Measurements from ENCODE around the gene SCGB1A1. TPM values are rescaled to one million over a fixed set of nuclear protein-coding genes. Genes with fewer than 3 reads are reported as not detected.

The SCGB1A1 gene, protein sequence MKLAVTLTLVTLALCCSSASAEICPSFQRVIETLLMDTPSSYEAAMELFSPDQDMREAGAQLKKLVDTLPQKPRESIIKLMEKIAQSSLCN
- not detected in 3 replicates for total RNA-seq

DNA sequence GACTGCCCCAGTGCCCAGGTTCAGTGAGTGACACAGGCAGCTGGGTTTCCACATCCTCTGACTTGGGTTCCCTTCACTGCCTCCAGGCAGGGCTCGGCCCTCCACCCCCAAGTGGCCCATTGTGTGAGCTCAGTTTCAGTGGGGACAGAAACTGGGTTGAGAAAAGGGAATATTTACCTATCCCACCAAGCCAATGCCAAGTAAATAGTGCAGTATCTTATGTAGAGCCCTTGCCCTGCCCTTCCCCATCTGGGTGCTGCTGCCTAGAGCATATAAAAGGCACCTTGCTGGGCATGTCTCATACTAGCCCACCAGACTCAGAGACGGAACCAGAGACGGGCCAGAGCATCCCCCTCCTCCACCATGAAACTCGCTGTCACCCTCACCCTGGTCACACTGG lies at the start of gene SCGB1A1:
SCGB1A1 (plus strand) TSS at position 301 of the 400 bp plus-strand sequence; CDS start at position 364, 63 bp downstream.
- peak within 1 kb of the TSS; percentile 90 for H3K27ac Mint-ChIP-seq

DNA sequence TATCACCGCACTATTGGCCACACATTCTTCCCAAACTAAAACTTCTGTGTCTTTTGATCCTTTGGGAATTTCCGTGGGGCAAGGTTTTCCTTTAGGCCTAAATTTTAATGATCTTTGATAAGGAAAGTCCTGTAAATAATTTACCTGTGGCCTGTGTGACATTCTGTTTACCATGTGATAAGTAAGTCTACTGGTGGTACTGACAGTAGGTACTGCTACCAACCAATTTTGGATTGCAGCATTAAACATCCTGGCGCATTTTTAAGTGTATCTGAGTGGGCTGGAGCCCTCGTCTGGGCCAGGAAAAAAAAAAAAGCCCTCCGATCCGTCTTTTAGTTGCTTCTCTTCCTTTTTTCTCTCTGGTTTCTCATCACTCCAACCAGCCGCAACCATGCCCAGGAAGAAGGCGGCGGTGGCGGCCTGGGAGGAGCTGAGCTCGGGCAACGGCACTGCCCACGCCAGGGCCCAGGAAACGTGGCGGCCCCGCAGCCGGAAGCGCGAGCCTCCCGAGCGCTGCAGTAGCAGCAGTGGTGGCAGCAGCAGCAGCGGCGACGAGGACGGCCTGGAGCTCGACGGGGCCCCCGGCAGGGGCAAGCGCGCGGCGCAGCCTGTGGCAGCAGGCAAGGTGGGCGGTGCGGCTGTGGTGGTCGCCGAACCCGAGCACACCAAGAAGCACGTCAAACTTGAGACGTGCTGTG lies 47.9 kb upstream of the SCGB1A1 start:
- Mint-ChIP-seq H3K36me3 (peaks cover 5% of the 10 kb centered on the region), H3K4me1 (no peaks in the 10 kb centered on the region), H3K9me3 (peaks cover 17% of the 10 kb centered on the region), H3K27ac (no peak overlapping the region), H3K27me3 (ENCODE audit: low read depth) (no peaks in the 10 kb centered on the region), H3K4me3 (no peak overlapping the region)
- no peak for DNase-seq (ENCODE audit: low spot score in 2 of 2, unreplicated experiment in 2 of 2)
- TF ChIP-seq, protein P1, sequence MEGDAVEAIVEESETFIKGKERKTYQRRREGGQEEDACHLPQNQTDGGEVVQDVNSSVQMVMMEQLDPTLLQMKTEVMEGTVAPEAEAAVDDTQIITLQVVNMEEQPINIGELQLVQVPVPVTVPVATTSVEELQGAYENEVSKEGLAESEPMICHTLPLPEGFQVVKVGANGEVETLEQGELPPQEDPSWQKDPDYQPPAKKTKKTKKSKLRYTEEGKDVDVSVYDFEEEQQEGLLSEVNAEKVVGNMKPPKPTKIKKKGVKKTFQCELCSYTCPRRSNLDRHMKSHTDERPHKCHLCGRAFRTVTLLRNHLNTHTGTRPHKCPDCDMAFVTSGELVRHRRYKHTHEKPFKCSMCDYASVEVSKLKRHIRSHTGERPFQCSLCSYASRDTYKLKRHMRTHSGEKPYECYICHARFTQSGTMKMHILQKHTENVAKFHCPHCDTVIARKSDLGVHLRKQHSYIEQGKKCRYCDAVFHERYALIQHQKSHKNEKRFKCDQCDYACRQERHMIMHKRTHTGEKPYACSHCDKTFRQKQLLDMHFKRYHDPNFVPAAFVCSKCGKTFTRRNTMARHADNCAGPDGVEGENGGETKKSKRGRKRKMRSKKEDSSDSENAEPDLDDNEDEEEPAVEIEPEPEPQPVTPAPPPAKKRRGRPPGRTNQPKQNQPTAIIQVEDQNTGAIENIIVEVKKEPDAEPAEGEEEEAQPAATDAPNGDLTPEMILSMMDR (IDR thresholded peaks at IDR 0.05; ENCODE audit: unreplicated experiment), result no peak

More for the DNA sequence above, at the start of gene SCGB1A1:
- peaks cover 40% of the 10 kb centered on the region for H3K4me1 Mint-ChIP-seq
- DNase-seq (ENCODE audit: low spot score in 2 of 2, unreplicated experiment in 2 of 2), result no peak
- no peaks in the 10 kb centered on the region for H3K27me3 Mint-ChIP-seq (ENCODE audit: low read depth)
- no peaks in the 10 kb centered on the region for H3K36me3 Mint-ChIP-seq
- TF ChIP-seq, protein P1 (IDR thresholded peaks at IDR 0.05; ENCODE audit: unreplicated experiment), result no peak
- H3K4me3 Mint-ChIP-seq, result peak within 1 kb of the TSS; percentile 4
- H3K9me3 Mint-ChIP-seq, result no peaks in the 10 kb centered on the region

DNA sequence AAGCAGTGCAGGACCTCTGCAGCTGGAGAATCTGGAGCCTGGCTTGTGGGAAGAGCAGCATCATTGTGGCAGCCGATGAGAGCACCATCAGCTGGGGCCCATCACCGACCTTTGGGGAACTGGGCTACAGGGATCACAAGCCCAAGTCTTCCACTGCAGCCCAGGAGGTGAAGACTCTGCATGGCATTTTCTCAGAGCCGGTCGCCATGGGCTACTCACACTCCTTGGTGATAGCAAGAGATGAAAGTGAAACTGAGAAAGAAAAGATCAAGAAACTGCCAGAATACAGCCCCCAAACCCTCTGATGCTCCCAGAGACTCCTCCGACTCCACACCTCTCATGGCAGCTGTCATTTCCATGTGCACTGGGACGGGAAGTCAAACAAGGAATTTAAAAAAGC lies 46.0 kb upstream of the SCGB1A1 start:
- no peak for DNase-seq (ENCODE audit: low spot score in 2 of 2, unreplicated experiment in 2 of 2)
- H3K4me1 Mint-ChIP-seq, result no peaks in the 10 kb centered on the region
- TF ChIP-seq, protein P1 (IDR thresholded peaks at IDR 0.05; ENCODE audit: unreplicated experiment), result no peak
- no peak overlapping the region for H3K4me3 Mint-ChIP-seq
- no peak overlapping the region for H3K27ac Mint-ChIP-seq
- H3K27me3 Mint-ChIP-seq (ENCODE audit: low read depth), result no peaks in the 10 kb centered on the region
- peaks cover 5% of the 10 kb centered on the region for H3K36me3 Mint-ChIP-seq
- H3K9me3 Mint-ChIP-seq, result peaks cover 17% of the 10 kb centered on the region

DNA sequence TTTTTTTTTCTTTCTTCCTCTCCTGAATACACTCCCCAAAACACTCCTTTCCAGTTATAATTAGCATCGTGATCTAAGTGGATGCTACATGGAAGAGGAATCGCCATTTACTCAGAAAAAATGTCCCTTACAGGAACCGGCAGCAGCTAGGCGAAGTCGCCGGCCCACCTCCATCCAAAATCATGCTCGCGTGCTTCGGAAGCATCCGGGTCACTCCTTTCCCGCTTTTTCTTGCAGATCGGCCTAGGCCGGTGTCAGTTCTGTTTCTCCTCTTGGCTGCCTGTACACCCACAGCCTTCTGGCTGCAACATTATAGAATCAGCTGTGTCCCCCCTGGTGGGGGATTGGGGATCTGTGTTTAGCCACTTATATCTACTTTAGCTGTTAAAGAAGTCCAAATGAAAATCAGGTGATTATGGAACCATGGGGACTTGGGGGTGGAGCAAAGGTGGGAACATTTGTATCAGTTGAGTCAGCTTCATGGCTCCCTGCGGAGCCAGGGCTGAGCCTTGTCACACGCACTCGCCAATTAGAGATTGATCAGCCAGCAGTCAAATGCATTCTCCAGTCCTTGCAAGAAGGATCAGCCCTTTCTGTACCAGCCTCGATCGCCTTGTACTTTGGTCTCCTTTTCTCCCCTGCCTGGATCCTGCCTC lies 45.2 kb upstream of the SCGB1A1 start:
- TF ChIP-seq, protein P1 (IDR thresholded peaks at IDR 0.05; ENCODE audit: unreplicated experiment), result no peak
- Mint-ChIP-seq H3K27ac (no peak overlapping the region), H3K27me3 (ENCODE audit: low read depth) (no peaks in the 10 kb centered on the region), H3K9me3 (peaks cover 10% of the 10 kb centered on the region), H3K4me1 (peaks cover 3% of the 10 kb centered on the region), H3K4me3 (no peak overlapping the region), H3K36me3 (no peaks in the 10 kb centered on the region)
- DNase-seq (ENCODE audit: low spot score in 2 of 2, unreplicated experiment in 2 of 2), result no peak

DNA sequence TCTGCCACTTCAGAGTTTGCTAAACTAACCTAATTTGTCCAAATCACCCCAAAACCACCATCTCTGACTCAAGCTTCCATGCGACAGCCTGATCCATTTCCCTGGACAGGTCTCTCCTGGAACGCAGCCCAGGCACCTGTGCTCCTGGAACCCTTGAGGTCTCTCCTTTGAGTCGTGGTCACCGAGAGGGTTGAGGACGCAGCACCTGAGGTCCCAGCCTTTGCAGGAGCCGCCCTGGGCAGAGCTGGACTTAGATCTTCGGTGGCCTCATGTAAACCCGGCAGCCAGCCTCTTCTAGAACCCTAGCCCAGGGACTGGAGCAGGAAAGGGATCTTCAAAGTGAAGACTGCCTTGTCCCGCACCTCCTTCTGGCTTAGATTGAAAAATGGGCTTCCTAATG lies 44.0 kb upstream of the SCGB1A1 start:
- TF ChIP-seq, protein P1 (IDR thresholded peaks at IDR 0.05; ENCODE audit: unreplicated experiment), result no peak

More for the DNA sequence above, 44.0 kb upstream of the SCGB1A1 start:
- no peaks in the 10 kb centered on the region for H3K27me3 Mint-ChIP-seq (ENCODE audit: low read depth)
- DNase-seq (ENCODE audit: low spot score in 2 of 2, unreplicated experiment in 2 of 2), result no peak
- peaks cover under 1% of the 10 kb centered on the region for H3K9me3 Mint-ChIP-seq
- H3K4me1 Mint-ChIP-seq, result peaks cover 11% of the 10 kb centered on the region
- no peaks in the 10 kb centered on the region for H3K36me3 Mint-ChIP-seq
- no peak overlapping the region for H3K27ac Mint-ChIP-seq
- no peak overlapping the region for H3K4me3 Mint-ChIP-seq
